Fibroblast of lung (primary cell): Measurements from ENCODE around the gene DPP7. TPM values are rescaled to one million over a fixed set of nuclear protein-coding genes. Genes with fewer than 3 reads are reported as not detected.

Source experiments
- DNase-seq, 2 donors: peaks; one replicate each; pipeline versions ENCODE4 v3.0.0 to v3.0.0-alpha.2; 2010; ENCODE audit warnings: low read depth in 2 of 2
- H2AFZ ChIP-seq: 2 replicates; pipeline ENCODE4 v1.5.1; 2012; ENCODE audit warnings: low read length, control low read depth, inconsistent platforms
- H3K27ac ChIP-seq: 2 replicates; pipeline ENCODE4 v1.5.1; 2011; ENCODE audit warnings: low read length, control low read depth; ENCODE audit not compliant: insufficient read depth
- H3K27me3 ChIP-seq: 2 replicates; pipeline ENCODE4 v1.5.1; 2011; ENCODE audit warnings: mild to moderate bottlenecking, low read length; ENCODE audit not compliant: control insufficient read depth, insufficient read depth
- H3K36me3 ChIP-seq: 2 replicates; pipeline ENCODE4 v1.5.1; 2011; ENCODE audit warnings: low read length; ENCODE audit not compliant: control insufficient read depth, insufficient read depth
- H3K4me1 ChIP-seq: 2 replicates; pipeline ENCODE4 v1.5.1; 2011; ENCODE audit warnings: low read length; ENCODE audit not compliant: control insufficient read depth, insufficient read depth; ENCODE audit errors: extremely low read depth
- H3K4me2 ChIP-seq: 2 replicates; pipeline ENCODE4 v1.5.1; 2011; ENCODE audit warnings: low read length, control low read depth; ENCODE audit not compliant: insufficient read depth; ENCODE audit errors: extremely low read depth
- H3K4me3 ChIP-seq, 4 experiments: fragments of 200-600 bp in 1 of 4; sonication (generic) in 1 of 4; replicated peaks in 1 of 4; 2 replicates each; pipeline ENCODE4 v1.5.1; 2011 to 2016; ENCODE audit warnings: low read length in 4 of 4, low read depth in 3 of 4, mild to moderate bottlenecking in 3 of 4, control low read depth in 2 of 4, inconsistent platforms in 1 of 4, mixed read lengths in 1 of 4; ENCODE audit not compliant: insufficient read depth in 1 of 4; ENCODE audit errors: control extremely low read depth in 1 of 4
- H3K79me2 ChIP-seq: 2 replicates; pipeline ENCODE4 v1.5.1; 2012; ENCODE audit warnings: mild to moderate bottlenecking, low read length, inconsistent platforms; ENCODE audit not compliant: control insufficient read depth, insufficient read depth
- H3K9ac ChIP-seq: 2 replicates; pipeline ENCODE4 v1.5.1; 2011; ENCODE audit warnings: mild to moderate bottlenecking, low read length, control low read depth; ENCODE audit not compliant: insufficient read depth
- H3K9me3 ChIP-seq: 2 replicates; pipeline ENCODE4 v1.5.1; 2012; ENCODE audit warnings: low read depth, low read length; ENCODE audit not compliant: control insufficient read depth, insufficient read depth
- H4K20me1 ChIP-seq: 2 replicates; pipeline ENCODE4 v1.5.1; 2011; ENCODE audit warnings: low read length; ENCODE audit not compliant: control insufficient read depth, insufficient read depth; ENCODE audit errors: extremely low read depth
- CTCF ChIP-seq, 2 donors: IDR thresholded peaks in 1 of 2; conservative IDR thresholded peaks in 1 of 2; 1 replicate in 1 of 2; 2 replicates in 1 of 2; pipeline ENCODE4 v1.5.1; 2011 to 2012; ENCODE audit warnings: low read length in 2 of 2, control low read depth in 1 of 2, inconsistent platforms in 1 of 2, low read depth in 1 of 2, mild to moderate bottlenecking in 1 of 2
- EZH2 ChIP-seq: IDR thresholded peaks from 2 replicates; pipeline ENCODE4 v1.5.1; 2012; ENCODE audit warnings: low read length, control low read depth, mild to moderate bottlenecking; ENCODE audit errors: missing control alignments
- polyA plus RNA-seq, 2 donors: library from polyadenylated mRNA; depleted of rRNA in 1 of 2; stranded (reverse) in 1 of 2; unstranded in 1 of 2; fragments of >200 nt; gene quantifications; 2 replicates each; pipeline ENCODE4 v1.2.1, GENCODE V29; 2011 to 2012; ENCODE audit warnings: missing spikeins in 1 of 2
- total RNA-seq: library from RNA; depleted of rRNA; stranded (reverse); fragments of >200 nt; gene quantifications from 2 replicates; pipeline ENCODE4 v1.2.1, GENCODE V29; 2014

Gene DPP7
- total and polyA plus RNA-seq, 2 donors (not counting 1 experiment from before 2014, with no cell fraction given): 28.6 to 126 TPM

GRCh38 chr9:137115394-137116026, 977 bp upstream of the DPP7 start:
- H3K4me1 ChIP-seq: no peaks in the 10 kb centered on the region
- H3K79me2 ChIP-seq: no peaks in the 10 kb centered on the region
- no peak for DNase-seq
- no peak overlapping the region for H3K9ac ChIP-seq
- H3K4me2 ChIP-seq: no peak overlapping the region
- peaks cover 9% of the 10 kb centered on the region for H3K36me3 ChIP-seq
- no peaks in the 10 kb centered on the region for H4K20me1 ChIP-seq
- H3K27me3 ChIP-seq: no peaks in the 10 kb centered on the region
- H3K4me3 ChIP-seq: no peak overlapping the region
- H3K27ac ChIP-seq: no peak overlapping the region
- no peak overlapping the region for H2AFZ ChIP-seq
- no peaks in the 10 kb centered on the region for H3K9me3 ChIP-seq
- TF ChIP-seq EZH2: no peak

GRCh38 chr9:137114220-137114612, 317 bp downstream of the DPP7 start:
- no peaks in the 10 kb centered on the region for H3K27me3 ChIP-seq
- H4K20me1 ChIP-seq: no peaks in the 10 kb centered on the region
- DNase-seq: no peak
- H3K36me3 ChIP-seq: peaks cover 16% of the 10 kb centered on the region
- no peak for TF ChIP-seq CTCF (conservative IDR thresholded peaks at IDR 0.05 in 1 of 2, IDR thresholded peaks at IDR 0.05 in 1 of 2; ENCODE audit: low read depth in 1 of 2, low read length in 2 of 2)
- peak overlapping the region; percentile 50 for H3K9ac ChIP-seq
- no peak overlapping the region for H3K27ac ChIP-seq
- peak overlapping the region; percentile 51 for H3K4me2 ChIP-seq
- peak overlapping the region; percentile 23 to 64 (median 26) for H3K4me3 ChIP-seq
- no peaks in the 10 kb centered on the region for H3K79me2 ChIP-seq
- H3K4me1 ChIP-seq: no peaks in the 10 kb centered on the region
- H3K9me3 ChIP-seq: no peaks in the 10 kb centered on the region
- H2AFZ ChIP-seq: no peak overlapping the region

GRCh38 chr9:137113385-137114159, 961 bp downstream of the DPP7 start:
- Histone ChIP-seq H3K27ac (no peak overlapping the region), H2AFZ (no peak overlapping the region), H3K4me3 (peak overlapping the region in 1 of 4 experiments; percentile 36), H3K9me3 (no peaks in the 10 kb centered on the region), H3K27me3 (no peaks in the 10 kb centered on the region), H4K20me1 (no peaks in the 10 kb centered on the region), H3K9ac (no peak overlapping the region), H3K4me2 (peak overlapping the region; percentile 44), H3K36me3 (peaks cover 17% of the 10 kb centered on the region), H3K79me2 (no peaks in the 10 kb centered on the region), H3K4me1 (no peaks in the 10 kb centered on the region)
- TF ChIP-seq CTCF (conservative IDR thresholded peaks at IDR 0.05 in 1 of 2, IDR thresholded peaks at IDR 0.05 in 1 of 2; ENCODE audit: low read depth in 1 of 2, low read length in 2 of 2): no peak
- no peak for TF ChIP-seq EZH2
- DNase-seq: no peak
